Measurements from ENCODE around the gene MED15.

MED15 gene

DNA sequence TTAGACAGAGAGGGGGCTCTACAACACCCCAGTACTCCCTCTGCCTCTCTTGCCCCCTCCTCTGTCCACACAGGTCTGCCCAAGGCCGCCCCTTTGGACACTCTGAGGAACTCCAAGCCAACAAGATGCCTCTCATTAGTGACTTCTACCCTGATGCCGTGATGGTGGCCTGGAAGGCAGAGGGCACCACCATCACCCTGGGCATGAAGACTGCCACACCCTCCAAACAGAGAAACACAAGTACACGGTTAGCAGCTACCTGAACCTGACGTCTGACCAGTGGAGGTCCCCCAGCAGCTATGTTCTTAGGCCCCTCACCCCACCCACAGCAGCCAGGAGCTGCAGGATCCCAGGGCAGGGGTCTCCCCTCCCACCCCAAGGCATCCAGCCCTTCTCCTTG lies 125.1 kb downstream of the MED15 start:
- no peak for DNase-seq

DNA sequence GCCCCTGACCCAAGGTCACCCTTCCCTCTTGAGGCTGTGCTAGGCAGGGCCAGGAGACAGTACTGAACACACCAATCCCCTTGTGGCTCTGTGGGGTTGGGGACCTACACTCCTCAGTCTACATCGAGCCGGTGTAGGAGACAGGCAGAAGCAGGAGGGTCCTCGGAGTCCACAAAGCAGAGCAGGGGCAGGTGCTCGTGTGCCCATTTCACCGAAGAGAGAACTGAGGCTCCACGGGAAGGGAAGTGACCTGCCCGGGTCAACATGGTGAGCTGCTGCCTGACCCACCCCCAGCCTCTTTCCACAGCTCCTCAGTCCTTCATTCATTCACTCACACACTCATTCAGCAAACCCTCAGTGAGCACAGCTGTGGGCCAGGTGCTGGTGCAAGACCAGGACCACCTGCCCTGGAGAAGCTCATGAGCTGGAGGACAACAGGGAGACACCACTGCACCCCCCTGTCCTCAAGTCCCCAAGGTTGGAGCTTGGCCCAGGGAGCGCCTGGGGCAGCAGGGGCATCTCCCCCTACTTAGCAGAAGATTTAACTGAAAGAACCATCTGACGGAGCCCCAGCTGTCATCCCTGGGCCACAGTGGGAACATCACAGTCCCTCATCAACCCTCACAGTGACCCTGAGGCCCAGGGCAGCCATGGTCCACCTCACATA lies 127.3 kb downstream of the MED15 start:
- DNase-seq = no peak

DNA sequence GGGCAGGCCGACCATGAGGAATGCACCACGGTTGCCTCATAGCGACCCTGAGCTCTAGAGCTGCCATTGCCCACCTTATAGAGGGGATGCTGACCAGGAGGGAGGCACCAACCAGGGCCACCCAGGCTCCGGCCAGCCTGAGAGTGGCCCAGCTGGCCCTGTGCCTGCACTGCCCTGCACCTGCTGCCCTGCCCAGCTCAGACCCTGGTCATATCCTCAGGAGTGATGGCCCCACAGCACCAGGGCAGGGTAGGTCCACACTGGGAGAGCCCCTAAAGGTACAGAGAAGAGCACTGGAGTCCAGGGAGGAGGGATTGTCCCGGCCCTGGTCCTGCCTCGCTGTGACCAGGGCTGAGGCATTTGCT lies 127.8 kb downstream of the MED15 start:
- no peak for DNase-seq

DNA sequence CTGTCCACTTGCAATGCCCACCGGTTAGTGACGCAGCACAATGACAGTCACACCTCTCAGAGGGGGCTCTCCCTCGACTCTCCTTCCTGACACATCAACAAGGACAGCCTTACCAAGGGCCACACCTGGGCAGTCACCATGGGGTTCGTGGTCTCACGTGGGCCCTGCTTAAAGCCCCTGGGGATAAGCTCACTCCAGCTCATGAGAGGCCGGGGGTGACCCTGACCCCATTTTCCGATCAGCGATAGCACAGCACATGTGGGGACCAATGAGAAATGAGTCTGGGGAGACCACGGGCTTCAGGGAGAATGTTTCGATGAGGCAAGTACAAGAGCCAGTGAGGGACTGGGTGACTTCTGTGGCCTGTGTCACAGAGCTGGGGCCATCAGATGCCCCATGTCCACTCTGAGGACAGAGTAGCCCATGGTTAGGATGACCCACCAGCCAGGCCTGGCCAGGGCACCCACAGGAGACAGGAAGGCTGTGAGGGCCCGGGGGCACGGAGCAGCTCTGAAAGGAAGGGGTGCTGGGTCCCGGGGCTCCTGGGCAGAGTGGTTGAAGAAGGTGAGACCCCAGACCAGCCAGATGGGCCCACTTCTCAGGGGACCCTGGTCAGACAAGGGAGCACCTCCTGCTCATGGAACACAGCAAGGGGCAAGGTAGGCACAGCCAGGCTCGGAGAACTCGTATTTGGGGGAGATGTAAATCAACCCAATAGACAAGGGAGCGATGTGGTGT lies 128.8 kb downstream of the MED15 start:
- no peak for DNase-seq

DNA sequence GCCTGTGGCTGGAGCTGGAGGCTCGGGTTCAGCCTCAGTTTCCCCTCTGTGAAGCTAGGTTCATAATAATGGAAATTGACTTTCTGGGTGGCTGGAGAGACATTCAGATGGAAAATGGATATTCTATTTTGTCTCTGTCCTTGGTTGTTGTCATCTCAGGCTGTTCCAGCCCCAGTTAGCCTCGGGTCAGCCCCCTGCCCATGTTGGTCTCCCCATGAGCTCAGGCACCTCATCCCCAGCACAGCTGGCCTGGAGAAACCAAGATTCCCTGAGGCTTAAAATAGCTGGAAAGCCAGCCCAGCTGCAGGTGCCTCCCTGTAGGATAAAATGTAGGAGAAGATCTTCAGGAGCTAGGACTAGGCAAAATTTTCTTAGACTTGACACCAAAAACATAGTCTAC lies 129.5 kb downstream of the MED15 start:
- no peak for DNase-seq
